Dedifferentiated amniotic fluid mesenchymal stem cell (primary cell): ENCODE measurements around the gene FRG1.
"Not testable (repeated sequence)": the region's sequence is repeated elsewhere in the genome, so short reads cannot be mapped to it uniquely, and the experiment has no call there.

Source experiments
- DNase-seq: peaks from one replicate; pipeline ENCODE4 v3.0.0-alpha.2; 2016; ENCODE audit errors: extremely low spot score

FRG1 gene

DNA sequence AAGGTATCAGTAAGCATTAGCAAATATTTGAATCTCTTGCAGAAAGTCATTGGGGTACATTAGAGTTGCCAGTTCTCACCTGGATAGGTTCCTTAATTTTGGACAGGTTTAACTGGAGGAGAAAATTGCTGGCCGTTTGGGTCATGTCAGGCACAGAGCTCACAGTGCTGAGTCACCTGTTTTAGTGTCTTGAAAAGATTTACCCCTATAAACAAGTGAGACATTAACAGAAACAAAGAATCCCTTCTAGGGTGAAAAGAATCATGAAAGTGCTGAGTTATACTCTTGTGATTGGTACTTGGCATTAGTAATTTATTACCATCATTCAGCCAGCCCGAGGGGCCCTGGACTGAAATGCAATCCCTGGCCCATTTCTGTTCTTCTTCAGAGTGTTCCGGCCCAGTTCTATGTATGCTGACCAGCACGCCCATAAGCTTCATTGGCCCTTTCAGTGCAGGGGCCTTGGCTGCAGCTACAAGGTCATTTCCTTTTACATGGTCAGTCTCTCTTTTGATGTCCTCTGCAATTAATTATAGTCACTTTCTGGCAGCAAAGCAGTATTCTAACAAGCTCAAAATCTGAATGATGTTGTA, 45.1 kb downstream of the FRG1 start:
- not testable (repeated sequence) for DNase-seq

DNA sequence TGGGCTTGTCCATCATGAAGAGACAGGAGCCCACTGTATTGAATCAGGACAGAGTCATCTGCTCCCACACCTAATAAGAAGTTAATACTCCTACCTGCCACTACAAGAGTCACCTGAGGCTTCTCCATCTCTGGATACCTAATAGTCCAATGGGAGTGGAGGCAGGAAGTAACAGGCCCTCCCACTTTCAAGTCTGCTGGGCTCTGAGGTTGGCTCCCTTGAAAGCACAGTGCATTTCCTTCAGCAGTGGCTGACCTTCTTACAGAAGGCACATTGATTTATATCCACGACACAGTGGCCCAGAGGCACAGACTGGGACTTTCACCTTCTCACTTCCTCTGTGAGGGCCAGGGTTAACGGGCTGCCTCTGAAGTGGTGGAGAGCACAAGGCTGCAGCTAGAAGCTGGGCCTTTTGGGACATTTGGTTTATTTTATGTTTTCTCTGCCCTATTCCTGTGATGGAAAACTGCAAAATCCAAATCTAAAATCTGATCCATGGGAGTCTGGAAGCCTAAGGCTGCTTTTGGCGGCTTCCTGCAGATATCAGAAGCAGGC, 48.3 kb downstream of the FRG1 start:
- DNase-seq = no peak

DNA sequence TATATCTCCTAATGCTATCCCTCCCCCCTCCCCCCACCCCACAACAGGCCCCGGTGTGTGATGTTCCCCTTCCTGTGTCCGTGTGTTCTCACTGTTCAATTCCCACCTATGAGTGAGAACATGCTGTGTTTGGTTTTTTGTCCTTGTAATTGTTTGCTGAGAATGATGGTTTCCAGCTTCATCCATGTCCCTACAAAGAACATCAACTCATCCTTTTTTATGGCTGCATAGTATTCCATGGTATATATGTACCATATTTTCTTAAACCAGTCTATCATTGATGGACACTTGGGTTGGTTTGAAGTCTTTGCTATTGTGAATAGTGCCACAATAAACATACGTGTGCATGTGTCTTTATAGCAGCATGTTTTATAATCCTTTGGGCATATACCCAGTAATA, 49.3 kb downstream of the FRG1 start:
- DNase-seq = not testable (repeated sequence)
